Endothelial cell of hepatic sinusoid (primary cell): ENCODE results near the gene ERCC2.
"Not testable (repeated sequence)": the region's sequence is repeated elsewhere in the genome, so short reads cannot be mapped to it uniquely, and the experiment has no call there.

Source experiments
- in situ Hi-C: cut with HindIII; loops from 2 replicates; pipeline ENCODE4 v1.10.0; 2017; ENCODE audit warnings: low sequenced_read_pairs

Gene ERCC2

GRCh38 chr19:45370410-45371204, at the start of gene ERCC2:
ERCC2 (minus strand) TSS chr19:45370573; CDS start chr19:45370540, 33 bp downstream.
- in situ Hi-C loops, result no loop called here

- in situ Hi-C loops, result no loop called here
Measured at GRCh38 chr19:45419895-45420294, 49.5 kb upstream of the ERCC2 start.

GRCh38 chr19:45419396-45419795, 49.0 kb upstream of the ERCC2 start:
- in situ Hi-C loops, result no loop called here

- in situ Hi-C loops, result no loop called here
Measured at GRCh38 chr19:45418802-45419201, 48.4 kb upstream of the ERCC2 start.

- in situ Hi-C loops, result no loop called here
Measured at GRCh38 chr19:45417151-45417550, 46.8 kb upstream of the ERCC2 start.

- in situ Hi-C loops, result no loop called here
Measured at GRCh38 chr19:45414468-45414867, 44.1 kb upstream of the ERCC2 start.

GRCh38 chr19:45413497-45413896, 43.1 kb upstream of the ERCC2 start:
- in situ Hi-C loops, result no loop called here

GRCh38 chr19:45410330-45410729, 40.0 kb upstream of the ERCC2 start:
- in situ Hi-C loops, result not testable (repeated sequence)

- in situ Hi-C loops, result no loop called here
Measured at GRCh38 chr19:45409557-45409920, 39.2 kb upstream of the ERCC2 start.

- in situ Hi-C loops, result no loop called here
Measured at GRCh38 chr19:45408830-45409556, 38.6 kb upstream of the ERCC2 start.

GRCh38 chr19:45408121-45408520, 37.7 kb upstream of the ERCC2 start:
- in situ Hi-C loops, result no loop called here

GRCh38 chr19:45407585-45407984, 37.2 kb upstream of the ERCC2 start:
- in situ Hi-C loops, result not testable (repeated sequence)

GRCh38 chr19:45407091-45407375, 36.7 kb upstream of the ERCC2 start:
- in situ Hi-C loops, result no loop called here

GRCh38 chr19:45406226-45407090, 36.1 kb upstream of the ERCC2 start, which contains the start of gene POLR1G:
POLR1G (plus strand) TSS chr19:45406644; CDS start chr19:45406697, 53 bp downstream.
- in situ Hi-C loops, result no loop called here

GRCh38 chr19:45405435-45406225, 35.3 kb upstream of the ERCC2 start:
- in situ Hi-C loops, result no loop called here

GRCh38 chr19:45404557-45405434, 34.4 kb upstream of the ERCC2 start, which contains the start of gene PPP1R13L:
PPP1R13L (minus strand) TSS chr19:45405069; CDS start chr19:45398318, 6,751 bp downstream.
- in situ Hi-C loops, result no loop called here

GRCh38 chr19:45403781-45404556, 33.6 kb upstream of the ERCC2 start:
- in situ Hi-C loops, result no loop called here

- in situ Hi-C loops, result no loop called here
Measured at GRCh38 chr19:45403272-45403671, 32.9 kb upstream of the ERCC2 start.
